ENCODE results near the gene KCNQ1. TPM values are rescaled to one million over a fixed set of nuclear protein-coding genes. Genes with fewer than 3 reads are reported as not detected.
A peak's percentile ranks its signal among the peaks of the same experiment; 100 is the strongest.

Gene KCNQ1
- total RNA-seq, 4 donors from 2014 or later, result 5.6 to 46.8 (median 24.6) TPM

GRCh38 chr11:2558397-2558796 lies 113.6 kb downstream of the KCNQ1 start:
- WGBS, 2 donors (ENCODE audit: low coverage in 1 of 2), result 88% methylated on average over 17 of the region's 17 CpGs; no CpG with 5 or more reads in 1 of the 2 donors
- peak; percentile 2 for DNase-seq
- in situ Hi-C loops (cut with MboI; ENCODE audit: low pct_ligation_motif_present in 1 of 4, low pct_unique_long_range_greater_than_20kb in 1 of 4, low sequenced_read_pairs in 3 of 4), result no loop called here
- Histone ChIP-seq H3K27me3 (no peaks in the 10 kb centered on the region), H3K4me3 (no peak overlapping the region), H3K27ac (no peak overlapping the region), H3K9me3 (no peaks in the 10 kb centered on the region), H3K4me1 (no peaks in the 10 kb centered on the region), H3K36me3 (no peaks in the 10 kb centered on the region)
- TF ChIP-seq POLR2AphosphoS5 (IDR thresholded peaks at IDR 0.05) (no peak), POLR2A (IDR thresholded peaks at IDR 0.05) (no peak), EP300 (IDR thresholded peaks at IDR 0.05; ENCODE audit: low read depth) (no peak)
- TF ChIP-seq, protein P1, sequence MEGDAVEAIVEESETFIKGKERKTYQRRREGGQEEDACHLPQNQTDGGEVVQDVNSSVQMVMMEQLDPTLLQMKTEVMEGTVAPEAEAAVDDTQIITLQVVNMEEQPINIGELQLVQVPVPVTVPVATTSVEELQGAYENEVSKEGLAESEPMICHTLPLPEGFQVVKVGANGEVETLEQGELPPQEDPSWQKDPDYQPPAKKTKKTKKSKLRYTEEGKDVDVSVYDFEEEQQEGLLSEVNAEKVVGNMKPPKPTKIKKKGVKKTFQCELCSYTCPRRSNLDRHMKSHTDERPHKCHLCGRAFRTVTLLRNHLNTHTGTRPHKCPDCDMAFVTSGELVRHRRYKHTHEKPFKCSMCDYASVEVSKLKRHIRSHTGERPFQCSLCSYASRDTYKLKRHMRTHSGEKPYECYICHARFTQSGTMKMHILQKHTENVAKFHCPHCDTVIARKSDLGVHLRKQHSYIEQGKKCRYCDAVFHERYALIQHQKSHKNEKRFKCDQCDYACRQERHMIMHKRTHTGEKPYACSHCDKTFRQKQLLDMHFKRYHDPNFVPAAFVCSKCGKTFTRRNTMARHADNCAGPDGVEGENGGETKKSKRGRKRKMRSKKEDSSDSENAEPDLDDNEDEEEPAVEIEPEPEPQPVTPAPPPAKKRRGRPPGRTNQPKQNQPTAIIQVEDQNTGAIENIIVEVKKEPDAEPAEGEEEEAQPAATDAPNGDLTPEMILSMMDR (IDR thresholded peaks at IDR 0.05), result no peak
- intact Hi-C loops (cut with DNase I; ENCODE audit: low total_unique reads), result no loop called here

GRCh38 chr11:2558861-2559526 lies 114.2 kb downstream of the KCNQ1 start:
- peak; percentile 4 for DNase-seq
- H3K27me3 ChIP-seq, result no peaks in the 10 kb centered on the region
- no peaks in the 10 kb centered on the region for H3K9me3 ChIP-seq
- in situ Hi-C loops (cut with MboI; ENCODE audit: low pct_ligation_motif_present in 1 of 4, low pct_unique_long_range_greater_than_20kb in 1 of 4, low sequenced_read_pairs in 3 of 4) (no loop called here), intact Hi-C loops (cut with DNase I; ENCODE audit: low total_unique reads) (no loop called here)
- TF ChIP-seq POLR2A (IDR thresholded peaks at IDR 0.05), result no peak
- TF ChIP-seq POLR2AphosphoS5 (IDR thresholded peaks at IDR 0.05), result no peak
- TF ChIP-seq, protein P1 (IDR thresholded peaks at IDR 0.05), result no peak
- TF ChIP-seq EP300 (IDR thresholded peaks at IDR 0.05; ENCODE audit: low read depth), result no peak
- no peaks in the 10 kb centered on the region for H3K36me3 ChIP-seq
- H3K4me3 ChIP-seq, result no peak overlapping the region
- no peak overlapping the region for H3K27ac ChIP-seq
- H3K4me1 ChIP-seq, result no peaks in the 10 kb centered on the region
- 94% methylated on average over 13 of the region's 13 CpGs; no CpG with 5 or more reads in 1 of the 2 donors for WGBS, 2 donors (ENCODE audit: low coverage in 1 of 2)

- no peak for TF ChIP-seq POLR2AphosphoS5 (IDR thresholded peaks at IDR 0.05)
- no peaks in the 10 kb centered on the region for H3K27me3 ChIP-seq
- 83% methylated on average over 16 of the region's 28 CpGs; no CpG with 5 or more reads in 1 of the 2 donors for WGBS, 2 donors (ENCODE audit: low coverage in 1 of 2)
- intact Hi-C loops (cut with DNase I; ENCODE audit: low total_unique reads) (no loop called here), in situ Hi-C loops (cut with MboI; ENCODE audit: low pct_ligation_motif_present in 1 of 4, low pct_unique_long_range_greater_than_20kb in 1 of 4, low sequenced_read_pairs in 3 of 4) (no loop called here)
- no peak overlapping the region for H3K27ac ChIP-seq
- H3K36me3 ChIP-seq, result no peaks in the 10 kb centered on the region
- no peaks in the 10 kb centered on the region for H3K9me3 ChIP-seq
- H3K4me3 ChIP-seq, result no peak overlapping the region
- H3K4me1 ChIP-seq, result no peaks in the 10 kb centered on the region
- peak; percentile 5 for DNase-seq
Observed at GRCh38 chr11:2559527-2560311, 114.9 kb downstream of the KCNQ1 start.

- H3K36me3 ChIP-seq, result no peaks in the 10 kb centered on the region
- in situ Hi-C loops (cut with MboI; ENCODE audit: low pct_ligation_motif_present in 1 of 4, low pct_unique_long_range_greater_than_20kb in 1 of 4, low sequenced_read_pairs in 3 of 4), result no loop called here
- H3K27ac ChIP-seq, result no peak overlapping the region
- 81% methylated on average over 24 of the region's 27 CpGs; no CpG with 5 or more reads in 1 of the 2 donors for WGBS, 2 donors (ENCODE audit: low coverage in 1 of 2)
- TF ChIP-seq POLR2A (IDR thresholded peaks at IDR 0.05) (no peak), EP300 (IDR thresholded peaks at IDR 0.05; ENCODE audit: low read depth) (no peak), POLR2AphosphoS5 (IDR thresholded peaks at IDR 0.05) (no peak)
- TF ChIP-seq, protein P1 (IDR thresholded peaks at IDR 0.05), result no peak
- H3K9me3 ChIP-seq, result no peaks in the 10 kb centered on the region
- DNase-seq, result peak; percentile 8
- no peaks in the 10 kb centered on the region for H3K27me3 ChIP-seq
- H3K4me1 ChIP-seq, result peaks cover 0 to 11% (median 10%) of the 10 kb centered on the region in 4 donors
- no peak overlapping the region for H3K4me3 ChIP-seq
- intact Hi-C loops (cut with DNase I; ENCODE audit: low total_unique reads), result no loop called here
Observed at GRCh38 chr11:2561696-2562581, 117.1 kb downstream of the KCNQ1 start.
